ENCODE results near the gene BPIFB3. TPM values are rescaled to one million over a fixed set of nuclear protein-coding genes. Genes with fewer than 3 reads are reported as not detected.

BPIFB3 gene
- not detected for total RNA-seq

- Histone ChIP-seq H3K4me3 (no peak within 1 kb of the TSS), H3K27me3 (no peaks in the 10 kb centered on the region), H3K4me1 (no peaks in the 10 kb centered on the region), H3K27ac (no peak within 1 kb of the TSS), H3K9me3 (no peaks in the 10 kb centered on the region), H3K36me3 (no peaks in the 10 kb centered on the region)
- TF ChIP-seq, protein P1, sequence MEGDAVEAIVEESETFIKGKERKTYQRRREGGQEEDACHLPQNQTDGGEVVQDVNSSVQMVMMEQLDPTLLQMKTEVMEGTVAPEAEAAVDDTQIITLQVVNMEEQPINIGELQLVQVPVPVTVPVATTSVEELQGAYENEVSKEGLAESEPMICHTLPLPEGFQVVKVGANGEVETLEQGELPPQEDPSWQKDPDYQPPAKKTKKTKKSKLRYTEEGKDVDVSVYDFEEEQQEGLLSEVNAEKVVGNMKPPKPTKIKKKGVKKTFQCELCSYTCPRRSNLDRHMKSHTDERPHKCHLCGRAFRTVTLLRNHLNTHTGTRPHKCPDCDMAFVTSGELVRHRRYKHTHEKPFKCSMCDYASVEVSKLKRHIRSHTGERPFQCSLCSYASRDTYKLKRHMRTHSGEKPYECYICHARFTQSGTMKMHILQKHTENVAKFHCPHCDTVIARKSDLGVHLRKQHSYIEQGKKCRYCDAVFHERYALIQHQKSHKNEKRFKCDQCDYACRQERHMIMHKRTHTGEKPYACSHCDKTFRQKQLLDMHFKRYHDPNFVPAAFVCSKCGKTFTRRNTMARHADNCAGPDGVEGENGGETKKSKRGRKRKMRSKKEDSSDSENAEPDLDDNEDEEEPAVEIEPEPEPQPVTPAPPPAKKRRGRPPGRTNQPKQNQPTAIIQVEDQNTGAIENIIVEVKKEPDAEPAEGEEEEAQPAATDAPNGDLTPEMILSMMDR (IDR thresholded peaks at IDR 0.05): no peak
- intact Hi-C loops (cut with DNase I): no loop called here
- no peak for DNase-seq (ENCODE audit: low spot score in 2 of 2)
Observed at GRCh38 chr20:33053291-33054106, at the start of gene BPIFB3. TSS of gene BPIFB3 (plus strand) at chr20:33053903. CDS start at chr20:33055436, 1,533 bp downstream.

GRCh38 chr20:33004141-33004751 lies 49.5 kb upstream of the BPIFB3 start, which contains the start of gene SUN5:
TSS of gene SUN5 (minus strand) at chr20:33004433. CDS start at chr20:33004340, 93 bp downstream.
- H3K27ac ChIP-seq: no peak within 1 kb of the TSS
- H3K4me1 ChIP-seq: no peaks in the 10 kb centered on the region
- H3K4me3 ChIP-seq: no peak within 1 kb of the TSS
- intact Hi-C loops (cut with DNase I): no loop called here
- H3K9me3 ChIP-seq: no peaks in the 10 kb centered on the region
- H3K27me3 ChIP-seq: no peaks in the 10 kb centered on the region
- no peaks in the 10 kb centered on the region for H3K36me3 ChIP-seq
- no peak for DNase-seq (ENCODE audit: low spot score in 2 of 2)
- TF ChIP-seq, protein P1 (IDR thresholded peaks at IDR 0.05): no peak

GRCh38 chr20:33005132-33005566 lies 48.6 kb upstream of the BPIFB3 start:
- TF ChIP-seq, protein P1 (IDR thresholded peaks at IDR 0.05): no peak
- no peaks in the 10 kb centered on the region for H3K4me1 ChIP-seq
- no peak overlapping the region for H3K27ac ChIP-seq
- H3K4me3 ChIP-seq: no peak overlapping the region
- no peaks in the 10 kb centered on the region for H3K27me3 ChIP-seq
- intact Hi-C loops (cut with DNase I): no loop called here
- H3K36me3 ChIP-seq: no peaks in the 10 kb centered on the region
- no peak for DNase-seq (ENCODE audit: low spot score in 2 of 2)
- H3K9me3 ChIP-seq: no peaks in the 10 kb centered on the region

- TF ChIP-seq, protein P1 (IDR thresholded peaks at IDR 0.05): no peak
- Histone ChIP-seq H3K4me3 (no peak overlapping the region), H3K27ac (no peak overlapping the region), H3K4me1 (no peaks in the 10 kb centered on the region), H3K36me3 (no peaks in the 10 kb centered on the region), H3K9me3 (no peaks in the 10 kb centered on the region), H3K27me3 (no peaks in the 10 kb centered on the region)
- intact Hi-C loops (cut with DNase I): no loop called here
- DNase-seq (ENCODE audit: low spot score in 2 of 2): no peak
Observed at GRCh38 chr20:33005908-33006775, 47.6 kb upstream of the BPIFB3 start.

GRCh38 chr20:33006776-33007375 lies 46.8 kb upstream of the BPIFB3 start:
- TF ChIP-seq, protein P1 (IDR thresholded peaks at IDR 0.05): no peak
- intact Hi-C loops (cut with DNase I): no loop called here
- Histone ChIP-seq H3K4me1 (no peaks in the 10 kb centered on the region), H3K36me3 (no peaks in the 10 kb centered on the region), H3K4me3 (no peak overlapping the region), H3K27me3 (no peaks in the 10 kb centered on the region), H3K9me3 (no peaks in the 10 kb centered on the region), H3K27ac (no peak overlapping the region)
- DNase-seq (ENCODE audit: low spot score in 2 of 2): no peak
